ENCODE results near the gene GRIN3B.

- no peak for TF ChIP-seq YY1 (IDR thresholded peaks at IDR 0.05; ENCODE audit: low read depth)
- no peak for TF ChIP-seq MAX (IDR thresholded peaks at IDR 0.05)
- no peak for TF ChIP-seq TAF1 (IDR thresholded peaks at IDR 0.05; ENCODE audit: low read depth)
- no peak for TF ChIP-seq NFIC (IDR thresholded peaks at IDR 0.05)
- TF ChIP-seq CEBPB (IDR thresholded peaks at IDR 0.05): no peak
- TF ChIP-seq TEAD4 (IDR thresholded peaks at IDR 0.05): no peak
- no peak for TF ChIP-seq CREB1 (IDR thresholded peaks at IDR 0.05; ENCODE audit: low read depth)
Measured at GRCh38 chr19:1019616-1019961, 19.4 kb downstream of the GRIN3B start.
